8988T (cell line): Measurements from ENCODE around the gene CKM.
A peak's percentile ranks its signal among the peaks of the same experiment; 100 is the strongest.

ENCODE experiments used
- DNase-seq: peaks from one replicate; pipeline ENCODE4 v3.0.0; 2011

CKM gene

DNA sequence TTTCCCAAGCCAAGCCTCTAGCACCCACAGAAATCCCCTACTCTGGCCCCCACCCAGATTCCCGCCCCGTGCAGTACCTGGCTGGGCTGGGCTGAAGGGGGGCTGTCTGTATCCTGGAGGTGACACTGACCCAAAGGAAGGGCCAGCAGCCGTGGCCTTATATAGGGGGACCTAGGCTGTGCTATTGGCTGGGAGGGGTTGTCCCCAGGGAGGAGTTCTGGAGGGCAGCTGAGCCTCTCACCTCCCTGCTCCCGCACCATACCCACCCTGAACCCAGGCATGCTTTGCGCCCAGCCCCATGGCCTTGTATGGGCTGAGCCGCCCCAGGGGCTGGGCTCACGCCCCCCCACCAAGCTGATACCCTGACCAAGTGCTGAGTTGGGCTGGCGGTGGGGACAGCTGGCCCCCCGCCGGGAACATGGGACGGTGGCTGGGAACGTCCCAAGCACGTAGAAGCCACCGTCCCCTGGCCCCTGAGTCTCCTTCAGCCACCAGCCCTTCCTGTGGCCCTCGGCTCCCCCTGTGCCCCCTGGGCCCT, at the start of gene CKM:
Gene CKM, minus strand, starts transcription at position 132 of the 538 bp plus-strand sequence. CDS start 3,162 bp downstream, outside the sequence.
- no peak for DNase-seq

- peak; percentile 98 for DNase-seq
Observed at GRCh38 chr19:45370410-45371204, 47.9 kb upstream of the CKM start, which contains the start of gene ERCC2. Gene ERCC2, minus strand, starts transcription at chr19:45370573. Its CDS starts 33 bp downstream, at chr19:45370540.

- peak; percentile 43 for DNase-seq
Observed at GRCh38 chr19:45368737-45369340, 46.2 kb upstream of the CKM start.

DNA sequence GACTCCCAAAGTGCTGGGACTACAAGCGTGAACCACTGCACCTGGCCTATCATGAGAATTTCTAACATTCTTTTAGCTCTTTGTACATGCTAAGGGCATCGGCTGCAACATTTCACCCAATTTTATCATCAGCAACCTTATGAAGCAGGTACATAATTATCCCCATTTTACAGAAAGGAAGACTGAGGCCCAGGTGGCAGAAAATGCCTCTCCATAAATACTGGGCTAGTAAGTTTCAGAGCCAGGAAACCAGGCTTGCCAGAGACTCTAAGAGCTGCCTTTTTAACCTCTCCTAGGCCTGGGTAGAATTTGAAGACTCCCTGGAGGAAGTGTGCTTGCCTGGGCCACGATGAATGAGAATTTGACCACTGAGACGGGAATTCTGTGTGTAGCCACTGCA, 45.5 kb upstream of the CKM start:
- no peak for DNase-seq

DNA sequence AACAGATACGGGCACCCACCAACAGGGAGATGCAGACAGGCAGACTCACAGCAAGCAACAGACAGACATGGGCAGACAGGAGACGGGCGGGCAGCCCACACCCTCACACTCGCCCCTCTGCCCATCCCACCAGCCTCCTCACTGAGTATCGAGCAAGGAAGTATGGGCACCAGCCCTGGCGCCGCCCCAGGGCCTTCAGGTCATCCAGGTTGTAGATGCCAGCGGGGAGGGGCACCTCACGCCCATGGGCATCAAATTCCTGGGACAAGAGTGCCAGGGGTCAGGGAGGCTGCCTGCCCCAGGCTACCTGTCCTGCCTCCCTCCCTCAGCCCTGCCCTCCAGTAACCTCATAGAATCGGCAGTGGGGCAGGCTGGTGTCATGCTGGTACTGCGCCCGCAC, 42.0 kb upstream of the CKM start:
- DNase-seq, result peak; percentile 13

DNA sequence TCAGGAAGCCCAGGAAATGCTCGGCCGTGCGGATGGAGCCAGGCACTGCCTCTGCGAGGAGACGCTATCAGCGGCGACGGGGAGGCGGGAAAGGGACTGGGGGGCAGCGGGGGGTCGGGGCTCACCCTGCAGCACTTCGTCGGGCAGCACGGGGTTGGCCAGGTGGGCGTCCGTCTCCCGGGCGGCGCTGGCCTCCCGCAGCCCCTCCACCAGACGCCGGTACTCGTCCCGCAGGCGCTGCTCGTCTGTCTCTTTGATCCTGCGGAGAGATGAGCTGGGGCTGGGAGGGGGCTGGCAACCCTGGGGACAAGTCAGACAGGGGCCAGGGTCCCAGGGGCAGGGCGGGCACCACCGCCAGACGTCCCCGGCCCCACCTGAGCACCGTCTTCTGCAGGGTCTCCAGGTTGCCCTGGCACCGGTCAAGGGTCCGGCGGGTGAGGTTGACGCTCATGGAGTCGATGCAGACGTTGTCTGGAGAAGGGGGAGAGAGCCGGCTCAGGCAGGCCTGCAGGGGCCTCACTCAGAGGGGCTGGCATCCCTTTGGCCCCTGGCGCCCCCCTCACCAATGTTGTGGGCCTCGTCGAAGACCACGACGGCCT, 41.3 kb upstream of the CKM start:
- DNase-seq, result peak; percentile 2

DNA sequence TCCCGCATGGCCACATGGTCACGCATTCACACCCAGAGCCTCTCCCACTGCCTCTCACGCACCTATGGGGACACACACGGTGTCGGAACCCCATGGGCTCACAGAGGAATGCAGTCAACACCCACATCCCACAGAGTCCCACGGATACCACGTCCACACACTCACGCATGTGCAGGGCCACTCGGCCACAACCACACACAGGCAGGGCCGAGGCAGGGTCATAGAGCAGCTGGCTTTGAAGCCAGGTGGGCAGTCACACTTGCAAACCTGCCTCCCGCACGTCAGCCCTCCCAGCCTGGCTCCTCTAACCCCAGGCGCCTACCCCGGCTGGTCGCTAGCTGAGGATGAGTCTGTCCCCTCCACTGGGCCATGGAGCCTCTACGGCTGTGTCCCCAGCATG, 39.6 kb upstream of the CKM start:
- DNase-seq, result peak; percentile 14

DNA sequence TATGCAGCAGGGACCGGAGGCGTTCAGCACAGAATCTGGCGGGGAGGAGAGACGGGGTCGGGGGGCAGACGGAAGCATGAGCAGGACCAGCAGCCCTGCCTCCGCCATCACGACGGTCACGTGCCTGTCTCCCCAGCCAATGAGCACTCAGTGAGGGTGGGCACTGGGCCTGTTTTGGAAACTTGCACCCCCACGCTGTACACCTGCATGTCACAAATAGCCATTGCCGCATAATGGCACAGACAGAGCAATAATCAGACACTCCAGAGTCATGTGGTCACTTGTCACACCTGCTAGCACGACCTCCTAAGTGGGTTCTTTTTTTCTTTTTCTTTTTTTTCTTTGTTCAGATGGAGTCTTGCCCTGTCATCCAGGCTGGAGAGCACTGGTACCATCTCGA, 38.9 kb upstream of the CKM start:
- no peak for DNase-seq

DNA sequence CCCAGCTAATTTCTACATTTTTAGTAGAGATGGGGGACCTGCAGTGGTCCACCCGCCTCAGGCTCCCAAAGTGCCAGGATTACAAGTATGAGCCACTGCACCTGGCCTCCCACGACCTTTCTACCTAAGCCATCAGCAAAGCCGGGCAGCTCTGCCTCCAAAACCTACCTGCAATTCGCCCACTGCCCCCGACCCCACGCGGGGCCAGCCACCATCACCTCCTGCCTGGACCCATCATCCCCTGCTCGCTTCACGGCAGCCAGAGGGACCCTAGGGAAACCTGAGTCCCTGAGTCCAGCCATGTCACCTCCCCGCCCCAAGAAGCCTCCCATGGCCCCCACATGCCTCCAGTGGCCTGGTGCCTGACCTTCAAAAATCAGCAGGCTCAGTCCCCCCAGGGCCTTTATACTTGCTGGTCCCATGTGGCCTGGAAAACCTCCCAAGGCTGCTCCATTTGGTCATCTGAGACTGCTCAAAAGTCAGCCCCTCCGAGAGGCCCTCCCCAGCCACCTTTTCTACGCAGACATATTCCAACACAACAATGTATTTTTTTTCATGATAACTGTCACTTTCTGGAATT, 35.6 kb upstream of the CKM start:
- DNase-seq, result peak; percentile 2

- DNase-seq, result peak; percentile 8
Observed at GRCh38 chr19:45357445-45357783, 34.7 kb upstream of the CKM start.

DNA sequence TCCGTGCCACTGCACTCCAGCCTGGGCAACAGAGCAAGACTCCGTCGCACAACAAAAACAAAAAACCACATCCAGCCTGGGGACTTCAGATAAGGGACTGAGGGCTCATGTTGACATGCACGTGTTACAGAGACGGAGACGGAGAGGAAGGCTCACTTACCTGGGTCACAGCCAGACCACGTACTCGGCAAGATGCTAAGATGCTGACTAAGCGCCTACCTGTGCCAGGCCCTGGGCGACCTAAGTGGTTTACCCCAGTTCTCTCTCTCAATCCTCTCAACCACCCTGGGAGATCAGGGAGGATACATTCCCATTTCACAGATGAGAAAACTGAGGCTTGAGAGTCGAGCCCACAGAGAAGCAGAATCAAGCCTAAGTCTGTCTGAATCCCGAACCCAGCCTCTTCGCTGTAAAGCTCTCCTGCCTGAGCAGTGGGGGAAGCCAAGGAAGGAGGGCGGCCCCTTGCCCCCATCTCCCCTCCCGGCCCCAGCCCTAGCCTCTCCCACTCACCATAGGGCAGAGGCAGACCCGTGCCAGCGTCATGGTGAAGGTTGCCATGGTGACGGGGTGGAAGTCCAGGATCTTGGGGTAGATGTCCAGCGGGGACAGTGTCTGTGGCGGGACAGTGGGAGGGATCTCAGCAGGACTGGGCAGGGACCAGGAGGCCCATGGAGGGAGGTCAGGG, 34.2 kb upstream of the CKM start:
- DNase-seq, result peak; percentile 2

- DNase-seq, result no peak
Observed at GRCh38 chr19:45355910-45356309, 33.2 kb upstream of the CKM start.

- no peak for DNase-seq
Observed at GRCh38 chr19:45355402-45355801, 32.7 kb upstream of the CKM start.

GRCh38 chr19:45354241-45354842, 31.7 kb upstream of the CKM start:
- peak; percentile 8 for DNase-seq

DNA sequence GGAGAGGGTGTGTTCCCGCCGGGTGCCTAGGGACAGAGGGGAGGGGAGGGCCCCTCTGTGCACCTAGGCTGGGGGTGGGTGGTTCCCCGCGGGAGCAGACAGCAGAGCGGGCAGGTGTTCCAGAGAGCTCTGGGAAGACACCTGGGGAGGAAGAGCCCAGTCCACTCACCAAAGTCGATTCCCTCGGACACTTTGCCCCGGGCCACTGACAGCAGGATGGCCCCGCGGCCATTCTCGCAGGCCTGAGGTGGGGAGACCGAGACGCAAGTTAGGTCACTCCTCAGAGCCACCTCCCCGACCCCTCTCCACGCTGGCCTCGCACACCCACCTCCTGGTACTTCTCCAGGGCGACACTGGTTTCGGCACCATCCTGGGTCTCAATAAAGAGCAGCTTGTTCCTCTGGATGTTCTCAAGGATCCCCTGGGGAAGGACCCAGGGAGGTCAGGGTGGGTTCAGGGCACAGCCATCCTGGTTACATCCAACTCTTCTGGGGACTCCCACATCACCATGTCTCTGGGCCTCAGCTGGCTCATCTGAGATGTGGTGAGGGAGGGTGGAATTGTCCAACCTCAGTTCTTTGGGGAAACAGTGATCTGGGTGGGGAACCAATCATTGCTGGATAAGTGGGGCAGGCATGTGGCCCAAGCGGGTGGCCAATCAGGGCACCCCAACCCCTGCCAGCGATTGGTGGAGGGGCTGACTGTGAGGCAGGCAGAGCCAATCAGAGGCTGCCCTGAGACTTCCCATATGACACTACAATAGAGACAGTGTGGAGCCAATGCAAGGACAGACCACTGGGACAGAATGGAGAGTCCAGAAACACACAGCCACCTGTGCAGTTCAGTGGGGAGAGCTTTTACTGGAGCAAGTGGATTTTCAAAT, 30.5 kb upstream of the CKM start:
- peak; percentile 37 for DNase-seq

- DNase-seq, result peak; percentile 6
Observed at GRCh38 chr19:45352471-45352870, 29.8 kb upstream of the CKM start.

DNA sequence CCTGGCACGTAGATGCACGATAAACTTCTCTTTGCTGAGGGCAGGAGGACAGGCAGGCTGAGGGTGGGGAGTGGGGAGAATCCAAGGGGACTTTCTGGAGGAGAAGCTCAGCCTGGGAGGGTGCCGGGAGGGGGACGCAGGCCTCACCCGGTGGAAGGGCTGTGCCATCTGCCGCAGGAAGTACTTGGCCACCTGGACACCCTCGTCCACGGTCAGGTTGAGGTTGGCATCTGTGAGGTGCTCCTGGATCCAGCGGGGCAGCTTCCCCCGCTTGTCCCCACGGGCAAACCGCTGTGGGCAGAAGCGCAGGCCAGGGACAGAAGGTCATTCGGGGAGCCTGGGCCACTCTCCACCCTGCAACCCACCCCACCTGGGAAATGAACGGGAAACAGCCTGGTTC, 29.4 kb upstream of the CKM start:
- DNase-seq, result peak; percentile 4

- peak; percentile 22 for DNase-seq
Observed at GRCh38 chr19:45351401-45351952, 28.8 kb upstream of the CKM start.

GRCh38 chr19:45350477-45351058, 27.9 kb upstream of the CKM start:
- DNase-seq, result peak; percentile 6

DNA sequence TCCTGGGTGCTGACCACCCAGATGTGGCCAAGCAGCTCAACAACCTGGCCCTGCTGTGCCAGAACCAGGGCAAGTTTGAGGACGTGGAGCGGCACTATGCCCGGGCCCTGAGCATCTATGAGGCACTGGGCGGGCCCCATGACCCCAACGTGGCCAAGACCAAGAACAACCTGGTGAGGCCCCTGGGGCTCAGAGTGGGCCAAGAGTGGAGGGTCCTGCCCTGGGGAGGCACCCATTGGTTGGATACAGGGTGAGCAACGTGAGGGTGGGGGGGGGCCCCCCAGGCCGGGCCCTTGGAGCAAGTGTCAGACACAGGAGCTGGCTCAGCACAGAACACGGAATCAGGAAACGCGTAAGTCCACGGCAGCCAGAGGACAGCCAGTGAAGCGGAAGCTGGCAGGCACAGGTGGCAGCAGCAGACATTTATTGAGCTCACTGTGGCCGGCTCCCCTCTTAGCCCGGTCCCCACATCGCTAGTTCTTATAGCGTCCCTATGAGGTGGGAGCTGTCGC, 26.8 kb upstream of the CKM start:
- DNase-seq, result peak; percentile 25

- no peak for DNase-seq
Observed at GRCh38 chr19:45349126-45349415, 26.4 kb upstream of the CKM start.
